Naive B cell (primary cell): Measurements from ENCODE around the gene ZSWIM5. TPM values are rescaled to one million over a fixed set of nuclear protein-coding genes. Genes with fewer than 3 reads are reported as not detected.

Experiments
- ATAC-seq, 2 donors: fragments of 150-1000 bp; cut with Tn5 transposase; 2 replicates each; pipeline ENCODE4 v1.10.0; 2021; ENCODE audit warnings: low read depth in 2 of 2, mild to moderate bottlenecking in 2 of 2, moderate library complexity in 2 of 2
- DNase-seq: peaks from one replicate; pipeline ENCODE4 v3.0.0; 2022
- H3K27ac Mint-ChIP-seq, 6 donors: one replicate each; pipeline ENCODE4 v1.8.0; 2020 to 2022; ENCODE audit warnings: mild to moderate bottlenecking in 6 of 6, mixed read lengths in 6 of 6, moderate library complexity in 5 of 6, inconsistent platforms in 2 of 6
- H3K27me3 Mint-ChIP-seq, 3 donors: one replicate each; pipeline ENCODE4 v1.8.0; 2021 to 2022; ENCODE audit warnings: mixed read lengths in 3 of 3, mild to moderate bottlenecking in 1 of 3
- H3K36me3 Mint-ChIP-seq, 2 donors: one replicate each; pipeline ENCODE4 v1.8.0; 2020 to 2022; ENCODE audit warnings: mixed read lengths in 2 of 2, inconsistent platforms in 1 of 2, mild to moderate bottlenecking in 1 of 2
- H3K4me1 Mint-ChIP-seq, 3 donors: one replicate each; pipeline ENCODE4 v1.8.0; 2020 to 2022; ENCODE audit warnings: mixed read lengths in 3 of 3, inconsistent platforms in 1 of 3, mild to moderate bottlenecking in 1 of 3, moderate library complexity in 1 of 3
- H3K4me3 Mint-ChIP-seq, 8 donors: one replicate each; pipeline ENCODE4 v1.8.0; 2020 to 2022; ENCODE audit warnings: mild to moderate bottlenecking in 8 of 8, mixed read lengths in 8 of 8, moderate library complexity in 8 of 8, inconsistent platforms in 2 of 8
- H3K9me3 Mint-ChIP-seq, 7 donors: one replicate each; pipeline ENCODE4 v1.8.0; 2020 to 2022; ENCODE audit warnings: mixed read lengths in 7 of 7, mild to moderate bottlenecking in 5 of 7, inconsistent platforms in 2 of 7, moderate library complexity in 1 of 7
- polyA plus RNA-seq, 6 donors: library from polyadenylated mRNA; unstranded; fragments of 300-500 nt; fragmentation: Illumina TruSeq; gene quantifications; one replicate each; pipeline ENCODE4 v1.2.3, GENCODE V29; 2021; ENCODE audit warnings: low read depth in 6 of 6

Gene ZSWIM5
- polyA plus RNA-seq, 6 donors from 2014 or later, result 0.07 to 0.11 TPM; not detected in 4

GRCh38 chr1:45040297-45040696 lies 166.1 kb downstream of the ZSWIM5 start:
- Mint-ChIP-seq H3K9me3 (no peaks in the 10 kb centered on the region), H3K4me3 (peak overlapping the region in 1 of 8 donors; percentile 47), H3K27me3 (no peaks in the 10 kb centered on the region), H3K36me3 (no peaks in the 10 kb centered on the region), H3K27ac (no peak overlapping the region), H3K4me1 (no peaks in the 10 kb centered on the region)
- ATAC-seq, result no peak
- no peak for DNase-seq

GRCh38 chr1:45038661-45039364 lies 167.6 kb downstream of the ZSWIM5 start:
- Mint-ChIP-seq H3K9me3 (no peaks in the 10 kb centered on the region), H3K4me3 (no peak overlapping the region), H3K36me3 (no peaks in the 10 kb centered on the region), H3K4me1 (peaks cover 0 to 7% (median 2%) of the 10 kb centered on the region in 3 donors), H3K27me3 (no peaks in the 10 kb centered on the region), H3K27ac (no peak overlapping the region)
- ATAC-seq (no peak), DNase-seq (no peak)

- no peak overlapping the region for H3K27ac Mint-ChIP-seq
- DNase-seq (no peak), ATAC-seq (no peak)
- H3K4me1 Mint-ChIP-seq, result peaks cover 4 to 13% (median 8%) of the 10 kb centered on the region in 3 donors
- H3K36me3 Mint-ChIP-seq, result no peaks in the 10 kb centered on the region
- no peaks in the 10 kb centered on the region for H3K27me3 Mint-ChIP-seq
- H3K9me3 Mint-ChIP-seq, result no peaks in the 10 kb centered on the region
- H3K4me3 Mint-ChIP-seq, result no peak overlapping the region
Observed at GRCh38 chr1:45038240-45038639, 168.2 kb downstream of the ZSWIM5 start.

- Mint-ChIP-seq H3K4me3 (no peak overlapping the region), H3K27me3 (no peaks in the 10 kb centered on the region), H3K27ac (no peak overlapping the region), H3K36me3 (no peaks in the 10 kb centered on the region), H3K4me1 (peaks cover 7 to 19% (median 14%) of the 10 kb centered on the region in 3 donors), H3K9me3 (no peaks in the 10 kb centered on the region)
- ATAC-seq, result no peak
- no peak for DNase-seq
Observed at GRCh38 chr1:45037456-45037855, 168.9 kb downstream of the ZSWIM5 start.

GRCh38 chr1:45035631-45036301 lies 170.6 kb downstream of the ZSWIM5 start:
- ATAC-seq (no peak), DNase-seq (no peak)
- Mint-ChIP-seq H3K4me1 (peaks cover 7 to 19% (median 14%) of the 10 kb centered on the region in 3 donors), H3K27me3 (no peaks in the 10 kb centered on the region), H3K36me3 (no peaks in the 10 kb centered on the region), H3K4me3 (no peak overlapping the region), H3K9me3 (no peaks in the 10 kb centered on the region), H3K27ac (peak overlapping the region in 2 of 6 donors; percentile 15 to 80)

GRCh38 chr1:45033356-45033755 lies 173.0 kb downstream of the ZSWIM5 start:
- H3K27me3 Mint-ChIP-seq, result no peaks in the 10 kb centered on the region
- H3K27ac Mint-ChIP-seq, result peak overlapping the region in 5 of 6 donors; percentile 56 to 96 (median 78)
- DNase-seq, result no peak
- ATAC-seq, result peak; percentile 86 to 90
- peak overlapping the region in 1 of 8 donors; percentile 28 for H3K4me3 Mint-ChIP-seq
- H3K36me3 Mint-ChIP-seq, result no peaks in the 10 kb centered on the region
- peaks cover 7 to 19% (median 14%) of the 10 kb centered on the region in 3 donors for H3K4me1 Mint-ChIP-seq
- no peaks in the 10 kb centered on the region for H3K9me3 Mint-ChIP-seq

GRCh38 chr1:45032837-45033236 lies 173.6 kb downstream of the ZSWIM5 start:
- DNase-seq, result no peak
- Mint-ChIP-seq H3K27me3 (no peaks in the 10 kb centered on the region), H3K4me3 (no peak overlapping the region), H3K4me1 (peaks cover 7 to 19% (median 14%) of the 10 kb centered on the region in 3 donors), H3K9me3 (no peaks in the 10 kb centered on the region), H3K36me3 (no peaks in the 10 kb centered on the region), H3K27ac (peak overlapping the region in 1 of 6 donors; percentile 75)
- ATAC-seq, result no peak

- ATAC-seq (no peak), DNase-seq (no peak)
- Mint-ChIP-seq H3K36me3 (no peaks in the 10 kb centered on the region), H3K4me1 (no peaks in the 10 kb centered on the region), H3K27me3 (no peaks in the 10 kb centered on the region), H3K9me3 (peaks cover 0 to 1% (median 0%) of the 10 kb centered on the region in 7 donors), H3K4me3 (no peak overlapping the region), H3K27ac (no peak overlapping the region)
Observed at GRCh38 chr1:45026446-45026845, 180.0 kb downstream of the ZSWIM5 start.

GRCh38 chr1:45023663-45024062 lies 182.7 kb downstream of the ZSWIM5 start:
- no peak for DNase-seq
- no peak for ATAC-seq
- no peaks in the 10 kb centered on the region for H3K27me3 Mint-ChIP-seq
- H3K27ac Mint-ChIP-seq, result no peak overlapping the region
- H3K9me3 Mint-ChIP-seq, result peaks cover 0 to 1% (median 0%) of the 10 kb centered on the region in 7 donors
- H3K4me3 Mint-ChIP-seq, result no peak overlapping the region
- H3K36me3 Mint-ChIP-seq, result no peaks in the 10 kb centered on the region
- peaks cover 0 to under 1% (median 0%) of the 10 kb centered on the region in 3 donors for H3K4me1 Mint-ChIP-seq

GRCh38 chr1:45018599-45019230 lies 187.7 kb downstream of the ZSWIM5 start:
- peak; percentile 35 for DNase-seq
- H3K4me3 Mint-ChIP-seq, result peak overlapping the region in 1 of 8 donors; percentile 50
- ATAC-seq, result peak; percentile 83

GRCh38 chr1:45016767-45017166 lies 189.6 kb downstream of the ZSWIM5 start:
- DNase-seq, result no peak
- H3K9me3 Mint-ChIP-seq, result no peaks in the 10 kb centered on the region
- H3K36me3 Mint-ChIP-seq, result peaks cover 0 to 6% of the 10 kb centered on the region in 2 donors
- H3K27me3 Mint-ChIP-seq, result no peaks in the 10 kb centered on the region
- no peak for ATAC-seq
- H3K27ac Mint-ChIP-seq, result peak overlapping the region in 1 of 6 donors; percentile 53
- peaks cover 18 to 34% (median 32%) of the 10 kb centered on the region in 3 donors for H3K4me1 Mint-ChIP-seq
- no peak overlapping the region for H3K4me3 Mint-ChIP-seq

More at GRCh38 chr1:45018599-45019230, 187.7 kb downstream of the ZSWIM5 start:
- Mint-ChIP-seq H3K4me1 (peaks cover 9 to 16% (median 14%) of the 10 kb centered on the region in 3 donors), H3K27me3 (no peaks in the 10 kb centered on the region), H3K9me3 (no peaks in the 10 kb centered on the region), H3K27ac (no peak overlapping the region), H3K36me3 (peaks cover 0 to 6% of the 10 kb centered on the region in 2 donors)

GRCh38 chr1:45016090-45016697 lies 190.2 kb downstream of the ZSWIM5 start:
- H3K27me3 Mint-ChIP-seq, result no peaks in the 10 kb centered on the region
- H3K4me3 Mint-ChIP-seq, result no peak overlapping the region
- H3K36me3 Mint-ChIP-seq, result peaks cover 0 to 6% of the 10 kb centered on the region in 2 donors
- no peaks in the 10 kb centered on the region for H3K9me3 Mint-ChIP-seq
- ATAC-seq (no peak), DNase-seq (no peak)
- H3K27ac Mint-ChIP-seq, result no peak overlapping the region
- peaks cover 24 to 40% (median 38%) of the 10 kb centered on the region in 3 donors for H3K4me1 Mint-ChIP-seq

- no peak for ATAC-seq
- Mint-ChIP-seq H3K27me3 (no peaks in the 10 kb centered on the region), H3K4me3 (no peak overlapping the region), H3K4me1 (peaks cover 26 to 41% (median 40%) of the 10 kb centered on the region in 3 donors), H3K9me3 (no peaks in the 10 kb centered on the region), H3K27ac (no peak overlapping the region), H3K36me3 (peaks cover 0 to 6% of the 10 kb centered on the region in 2 donors)
- no peak for DNase-seq
Observed at GRCh38 chr1:45015683-45016082, 190.7 kb downstream of the ZSWIM5 start.
